ENCODE results near the gene TBL3. TPM values are rescaled to one million over a fixed set of nuclear protein-coding genes. Genes with fewer than 3 reads are reported as not detected.

Gene TBL3
- total and polyA plus RNA-seq, 9 of the 15 experiments (the other 6 are each of a cell fraction or from before 2014, with no cell fraction given), result 0.97 to 117 (median 24.5) TPM

DNA sequence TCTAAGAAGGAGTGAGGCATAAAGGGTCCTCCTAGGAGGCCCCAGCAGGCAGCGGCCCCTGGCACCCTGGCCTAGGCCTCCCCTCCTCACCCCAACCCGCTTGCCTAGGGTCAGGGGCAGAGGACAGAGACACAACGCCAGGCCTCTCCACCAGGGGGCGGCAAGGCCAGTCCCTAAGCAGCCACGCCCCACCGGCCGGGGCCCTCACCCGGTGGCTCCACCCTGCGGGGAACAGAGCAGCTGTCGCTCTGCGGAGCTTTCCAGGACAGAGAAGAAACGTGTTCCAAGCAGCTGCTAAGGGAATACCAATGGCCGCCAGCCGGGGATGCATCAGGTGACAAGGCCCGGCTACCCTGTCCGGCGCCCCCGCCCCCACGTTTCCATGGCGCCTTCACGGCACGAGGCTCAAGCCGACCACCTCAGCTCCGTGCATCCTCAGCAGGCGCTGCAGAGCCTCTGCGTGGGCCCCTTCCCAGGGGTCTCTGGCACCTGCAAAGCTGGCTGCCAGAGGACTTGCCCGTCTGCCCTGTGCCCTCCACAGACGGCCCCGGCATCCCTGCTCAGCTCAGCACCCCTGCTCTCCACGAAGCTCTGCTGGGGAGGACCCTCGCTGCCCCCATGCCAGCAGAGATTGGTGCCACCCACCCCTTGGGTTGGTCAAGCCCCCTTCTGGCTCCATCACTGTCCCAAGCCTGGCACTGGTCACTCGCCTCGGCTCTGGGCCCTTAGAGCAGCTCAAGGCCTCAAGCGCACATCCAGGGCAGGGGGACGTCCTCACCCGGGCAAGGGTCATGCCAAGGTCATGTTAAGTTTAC lies 32.2 kb downstream of the TBL3 start (continued):
- TF ChIP-seq TBP (optimal IDR thresholded peaks at IDR 0.05; ENCODE audit: low read depth, low read length) (peak; percentile 40), STAG1 (CRISPR knock-in tag; IDR thresholded peaks at IDR 0.05; ENCODE audit: borderline replicate concordance) (peak; percentile 57; the same call in 1 of the 2 replicates), CREB1 (IDR thresholded peaks at IDR 0.05) (peak; percentile 33; the same call in 1 of the 2 replicates), CREB1 (CRISPR knock-in tag; IDR thresholded peaks at IDR 0.05) (no peak; the same call in none of the 2 replicates), ZNF583 (CRISPR knock-in tag; IDR thresholded peaks at IDR 0.05) (no peak), CREB5 (CRISPR knock-in tag; IDR thresholded peaks at IDR 0.05) (no peak), SMAD4 (CRISPR knock-in tag; conservative IDR thresholded peaks at IDR 0.05) (peak; percentile 66; the same call in 1 of the 2 replicates), POLR2AphosphoS5 (IDR thresholded peaks at IDR 0.05; ENCODE audit: control insufficient read depth, insufficient read depth, low read depth, low read length) (peak; percentile 32; the same call in 1 of the 2 replicates), KLF16 (IDR thresholded peaks at IDR 0.05) (0 out of 2 replicates have a peak, but pooled peaks have one; percentile 42), ZBTB7A (IDR thresholded peaks at IDR 0.05; ENCODE audit: borderline replicate concordance, control insufficient read depth, low read depth, low read length) (0 out of 2 replicates have a peak, but pooled peaks have one; percentile 31), ZNF263 (CRISPR knock-in tag; IDR thresholded peaks at IDR 0.05; ENCODE audit: borderline replicate concordance) (peak; percentile 52; the same call in 1 of the 2 replicates), YY1 (IDR thresholded peaks at IDR 0.05; ENCODE audit: borderline replicate concordance in 1 of 3, control insufficient read depth in 1 of 3, extremely low read depth in 1 of 3, insufficient read depth in 3 of 3, insufficient read length in 1 of 3, insufficient replicate concordance in 2 of 3, low read depth in 1 of 3, low read length in 2 of 3) (peak; percentile 55 to 93 (median 87)), KLF10 (CRISPR knock-in tag; IDR thresholded peaks at IDR 0.05) (no peak), ETV6 (IDR thresholded peaks at IDR 0.05; ENCODE audit: borderline replicate concordance in 1 of 2, low read depth in 2 of 2, low read length in 1 of 2) (0 out of 4 replicates have a peak, but pooled peaks of 1 of the 2 experiments have one; percentile 10), ETV6 (CRISPR knock-in tag; IDR thresholded peaks at IDR 0.05; ENCODE audit: borderline replicate concordance) (no peak), FOS (IDR thresholded peaks at IDR 0.05; ENCODE audit: extremely low read depth, insufficient read length) (no peak), NONO (IDR thresholded peaks at IDR 0.05; ENCODE audit: low read depth in 2 of 2, low read length in 1 of 2) (peak in 1 of 2 experiments; percentile 65; a peak in 1 of 4 replicates), CBX3 (IDR thresholded peaks at IDR 0.05; ENCODE audit: borderline replicate concordance in 1 of 2, low read length in 2 of 2) (peak in 1 of 2 experiments; percentile 52; a peak in 1 of 3 replicates), CBX1 (IDR thresholded peaks at IDR 0.05; ENCODE audit: low read depth) (0 out of 2 replicates have a peak, but pooled peaks have one; percentile 68), HLTF (IDR thresholded peaks at IDR 0.05) (peak; percentile 24; the same call in 1 of the 2 replicates), POLR2G (IDR thresholded peaks at IDR 0.05; ENCODE audit: low read depth, low read length) (peak; percentile 67)
- TF ChIP-seq, protein P1, sequence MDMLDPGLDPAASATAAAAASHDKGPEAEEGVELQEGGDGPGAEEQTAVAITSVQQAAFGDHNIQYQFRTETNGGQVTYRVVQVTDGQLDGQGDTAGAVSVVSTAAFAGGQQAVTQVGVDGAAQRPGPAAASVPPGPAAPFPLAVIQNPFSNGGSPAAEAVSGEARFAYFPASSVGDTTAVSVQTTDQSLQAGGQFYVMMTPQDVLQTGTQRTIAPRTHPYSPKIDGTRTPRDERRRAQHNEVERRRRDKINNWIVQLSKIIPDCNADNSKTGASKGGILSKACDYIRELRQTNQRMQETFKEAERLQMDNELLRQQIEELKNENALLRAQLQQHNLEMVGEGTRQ (CRISPR knock-in tag; IDR thresholded peaks at IDR 0.05), result peak; percentile 42; the same call in 1 of the 2 replicates
- TF ChIP-seq, protein P2, sequence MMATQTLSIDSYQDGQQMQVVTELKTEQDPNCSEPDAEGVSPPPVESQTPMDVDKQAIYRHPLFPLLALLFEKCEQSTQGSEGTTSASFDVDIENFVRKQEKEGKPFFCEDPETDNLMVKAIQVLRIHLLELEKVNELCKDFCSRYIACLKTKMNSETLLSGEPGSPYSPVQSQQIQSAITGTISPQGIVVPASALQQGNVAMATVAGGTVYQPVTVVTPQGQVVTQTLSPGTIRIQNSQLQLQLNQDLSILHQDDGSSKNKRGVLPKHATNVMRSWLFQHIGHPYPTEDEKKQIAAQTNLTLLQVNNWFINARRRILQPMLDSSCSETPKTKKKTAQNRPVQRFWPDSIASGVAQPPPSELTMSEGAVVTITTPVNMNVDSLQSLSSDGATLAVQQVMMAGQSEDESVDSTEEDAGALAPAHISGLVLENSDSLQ (IDR thresholded peaks at IDR 0.05), result peak; percentile 87
